SH-SY5Y (cell line): ENCODE measurements around the gene KRTAP9-7.
"Not testable (repeated sequence)": the region's sequence is repeated elsewhere in the genome, so short reads cannot be mapped to it uniquely, and the experiment has no call there.

ENCODE experiments used
- GATA2 ChIP-seq: IDR thresholded peaks from 2 replicates; pipeline ENCODE4 v1.6.1; 2011; ENCODE audit warnings: mild to moderate bottlenecking, low read depth, low read length
- GATA3 ChIP-seq: IDR thresholded peaks from 2 replicates; pipeline ENCODE4 v1.6.1; 2011; ENCODE audit warnings: low read depth, mild to moderate bottlenecking, low read length, moderate library complexity

GRCh38 chr17:41255381-41256290 is 19.9 kb upstream of the KRTAP9-7 start, which contains the start of gene KRTAP9-9:
- not testable (repeated sequence) for TF ChIP-seq GATA2, GATA3
